Activated CD4-positive, alpha-beta T cell treated with anti-CD3 and anti-CD28 coated beads, Interleukin-2, amount 50 U/mL, for 24 hours (primary cell): Measurements from ENCODE around the gene PRRT1B.
"Not testable (repeated sequence)": the region's sequence is repeated elsewhere in the genome, so short reads cannot be mapped to it uniquely, and the experiment has no call there.

ENCODE experiments used
- DNase-seq, 2 donors: peaks; one replicate each; pipeline ENCODE4 v3.0.0-alpha.2; 2020; ENCODE audit warnings: low read depth in 1 of 2, low spot score in 1 of 2

The PRRT1B gene

GRCh38 chr9:131545003-131545785 is at the start of gene PRRT1B:
Gene PRRT1B, plus strand, starts transcription at chr9:131545523. Its CDS starts 93 bp downstream, at chr9:131545616.
- DNase-seq = no peak

GRCh38 chr9:131495785-131496184 is 49.5 kb upstream of the PRRT1B start:
- no peak for DNase-seq

- DNase-seq = no peak
Observed at GRCh38 chr9:131496844-131497405, 48.4 kb upstream of the PRRT1B start.

- DNase-seq = no peak
Observed at GRCh38 chr9:131499254-131499767, 46.0 kb upstream of the PRRT1B start.

GRCh38 chr9:131500377-131500776 is 44.9 kb upstream of the PRRT1B start:
- peak; percentile 33 to 52 for DNase-seq

GRCh38 chr9:131500939-131501541 is 44.3 kb upstream of the PRRT1B start:
- DNase-seq = peak in 1 of 2 donors; percentile 48

- peak; percentile 80 to 82 for DNase-seq
Observed at GRCh38 chr9:131502781-131503625, 42.3 kb upstream of the PRRT1B start, which contains the start of gene POMT1. Gene POMT1, plus strand, starts transcription at chr9:131502918. Its CDS starts 1,301 bp downstream, at chr9:131504219.

- peak; percentile 42 to 52 for DNase-seq
Observed at GRCh38 chr9:131503626-131504465, 41.5 kb upstream of the PRRT1B start.

GRCh38 chr9:131505012-131505411 is 40.3 kb upstream of the PRRT1B start:
- no peak for DNase-seq

GRCh38 chr9:131511416-131511815 is 33.9 kb upstream of the PRRT1B start:
- DNase-seq = no peak

GRCh38 chr9:131511880-131512279 is 33.4 kb upstream of the PRRT1B start:
- no peak for DNase-seq

GRCh38 chr9:131513177-131513576 is 32.1 kb upstream of the PRRT1B start:
- no peak for DNase-seq

- DNase-seq = not testable (repeated sequence)
Observed at GRCh38 chr9:131515559-131516031, 29.7 kb upstream of the PRRT1B start.

GRCh38 chr9:131516100-131516499 is 29.2 kb upstream of the PRRT1B start:
- no peak for DNase-seq

GRCh38 chr9:131516930-131517329 is 28.4 kb upstream of the PRRT1B start:
- no peak for DNase-seq

- no peak for DNase-seq
Observed at GRCh38 chr9:131517761-131518190, 27.5 kb upstream of the PRRT1B start.

- DNase-seq = no peak
Observed at GRCh38 chr9:131518553-131518952, 26.8 kb upstream of the PRRT1B start.

- DNase-seq = no peak
Observed at GRCh38 chr9:131520503-131520902, 24.8 kb upstream of the PRRT1B start.

GRCh38 chr9:131521203-131521602 is 24.1 kb upstream of the PRRT1B start:
- no peak for DNase-seq

- DNase-seq = no peak
Observed at GRCh38 chr9:131521822-131522221, 23.5 kb upstream of the PRRT1B start.
